ENCODE measurements around the gene VPS16.

The VPS16 gene

GRCh38 chr20:2837221-2837960 is 3.2 kb upstream of the VPS16 start:
- no peaks in the 10 kb centered on the region for H4K20me1 ChIP-seq (ENCODE audit: insufficient read depth, low read length)

GRCh38 chr20:2838170-2838797 is 2.3 kb upstream of the VPS16 start:
- H3K36me3 ChIP-seq (replicated peaks; ENCODE audit: low read depth, low read length) = peaks cover 20% of the 10 kb centered on the region
- TF ChIP-seq EZH2phosphoT487 (IDR thresholded peaks at IDR 0.05; ENCODE audit: low read depth) (no peak), CTCF (IDR thresholded peaks at IDR 0.05; ENCODE audit: low read depth, low read length) (no peak)
- H3K4me1 ChIP-seq (ENCODE audit: low read length) = peaks cover 11% of the 10 kb centered on the region
- no peaks in the 10 kb centered on the region for H3K27me3 ChIP-seq (ENCODE audit: low read depth, low read length)
- H3K9me3 ChIP-seq (ENCODE audit: insufficient read depth, low read length) = no peaks in the 10 kb centered on the region
- H4K20me1 ChIP-seq (ENCODE audit: insufficient read depth, low read length) = no peaks in the 10 kb centered on the region
- no peak overlapping the region for H3K4me2 ChIP-seq (ENCODE audit: low read length)
- H3K4me3 ChIP-seq (ENCODE audit: low read length) = no peak overlapping the region
- H2AFZ ChIP-seq (ENCODE audit: low read depth, low read length) = no peak overlapping the region
- H3K79me2 ChIP-seq (ENCODE audit: low read length) = peaks cover 8% of the 10 kb centered on the region
- no peak overlapping the region for H3K9ac ChIP-seq (ENCODE audit: low read length)
- no peak overlapping the region for H3K27ac ChIP-seq (ENCODE audit: low read length)

More at GRCh38 chr20:2837221-2837960, 3.2 kb upstream of the VPS16 start:
- no peaks in the 10 kb centered on the region for H3K9me3 ChIP-seq (ENCODE audit: insufficient read depth, low read length)
- peaks cover 20% of the 10 kb centered on the region for H3K36me3 ChIP-seq (replicated peaks; ENCODE audit: low read depth, low read length)
- H2AFZ ChIP-seq (ENCODE audit: low read depth, low read length) = no peak overlapping the region
- peaks cover 15% of the 10 kb centered on the region for H3K4me1 ChIP-seq (ENCODE audit: low read length)
- peaks cover 8% of the 10 kb centered on the region for H3K79me2 ChIP-seq (ENCODE audit: low read length)
- H3K27ac ChIP-seq (ENCODE audit: low read length) = no peak overlapping the region
- no peak overlapping the region for H3K4me2 ChIP-seq (ENCODE audit: low read length)
- no peaks in the 10 kb centered on the region for H3K27me3 ChIP-seq (ENCODE audit: low read depth, low read length)
- no peak overlapping the region for H3K4me3 ChIP-seq (ENCODE audit: low read length)
- no peak for TF ChIP-seq EZH2phosphoT487 (IDR thresholded peaks at IDR 0.05; ENCODE audit: low read depth)
- TF ChIP-seq CTCF (IDR thresholded peaks at IDR 0.05; ENCODE audit: low read depth, low read length) = no peak
- no peak overlapping the region for H3K9ac ChIP-seq (ENCODE audit: low read length)

- no peak overlapping the region for H3K9ac ChIP-seq (ENCODE audit: low read length)
- H2AFZ ChIP-seq (ENCODE audit: low read depth, low read length) = no peak overlapping the region
- TF ChIP-seq EZH2phosphoT487 (IDR thresholded peaks at IDR 0.05; ENCODE audit: low read depth) (no peak), CTCF (IDR thresholded peaks at IDR 0.05; ENCODE audit: low read depth, low read length) (no peak)
- peaks cover 20% of the 10 kb centered on the region for H3K36me3 ChIP-seq (replicated peaks; ENCODE audit: low read depth, low read length)
- peak overlapping the region; percentile 79; the same call in 1 of the 2 replicates for H3K4me2 ChIP-seq (ENCODE audit: low read length)
- H3K9me3 ChIP-seq (ENCODE audit: insufficient read depth, low read length) = no peaks in the 10 kb centered on the region
- peaks cover 8% of the 10 kb centered on the region for H3K79me2 ChIP-seq (ENCODE audit: low read length)
- H3K4me1 ChIP-seq (ENCODE audit: low read length) = peaks cover 8% of the 10 kb centered on the region
- no peak overlapping the region for H3K27ac ChIP-seq (ENCODE audit: low read length)
- no peaks in the 10 kb centered on the region for H4K20me1 ChIP-seq (ENCODE audit: insufficient read depth, low read length)
- H3K4me3 ChIP-seq (ENCODE audit: low read length) = no peak overlapping the region
- no peaks in the 10 kb centered on the region for H3K27me3 ChIP-seq (ENCODE audit: low read depth, low read length)
Measured at GRCh38 chr20:2838847-2839671, 1.5 kb upstream of the VPS16 start.

GRCh38 chr20:2839732-2840137 is 810 bp upstream of the VPS16 start:
- no peak overlapping the region for H2AFZ ChIP-seq (ENCODE audit: low read depth, low read length)

More at GRCh38 chr20:2839732-2840137, 810 bp upstream of the VPS16 start:
- Histone ChIP-seq H3K79me2 (ENCODE audit: low read length) (peaks cover 8% of the 10 kb centered on the region), H3K27ac (ENCODE audit: low read length) (no peak overlapping the region), H3K36me3 (replicated peaks; ENCODE audit: low read depth, low read length) (peaks cover 13% of the 10 kb centered on the region), H3K9ac (ENCODE audit: low read length) (no peak overlapping the region), H3K4me1 (ENCODE audit: low read length) (peaks cover 8% of the 10 kb centered on the region), H3K4me2 (ENCODE audit: low read length) (peak overlapping the region; percentile 79), H3K9me3 (ENCODE audit: insufficient read depth, low read length) (no peaks in the 10 kb centered on the region), H3K27me3 (ENCODE audit: low read depth, low read length) (no peaks in the 10 kb centered on the region), H4K20me1 (ENCODE audit: insufficient read depth, low read length) (no peaks in the 10 kb centered on the region), H3K4me3 (ENCODE audit: low read length) (peak overlapping the region; percentile 83)
- TF ChIP-seq EZH2phosphoT487 (IDR thresholded peaks at IDR 0.05; ENCODE audit: low read depth) = no peak
- no peak for TF ChIP-seq CTCF (IDR thresholded peaks at IDR 0.05; ENCODE audit: low read depth, low read length)

All from OCI-LY3 (cell line).